HG02852 (cell line): ENCODE measurements around the gene SMYD3.

Experiments
- ATAC-seq: cut with Tn5 transposase; IDR thresholded peaks from one replicate; pipeline ENCODE4 v1.9.1; 2021; ENCODE audit warnings: mild to moderate bottlenecking, moderate library complexity; ENCODE audit not compliant: unreplicated experiment

Gene SMYD3

DNA sequence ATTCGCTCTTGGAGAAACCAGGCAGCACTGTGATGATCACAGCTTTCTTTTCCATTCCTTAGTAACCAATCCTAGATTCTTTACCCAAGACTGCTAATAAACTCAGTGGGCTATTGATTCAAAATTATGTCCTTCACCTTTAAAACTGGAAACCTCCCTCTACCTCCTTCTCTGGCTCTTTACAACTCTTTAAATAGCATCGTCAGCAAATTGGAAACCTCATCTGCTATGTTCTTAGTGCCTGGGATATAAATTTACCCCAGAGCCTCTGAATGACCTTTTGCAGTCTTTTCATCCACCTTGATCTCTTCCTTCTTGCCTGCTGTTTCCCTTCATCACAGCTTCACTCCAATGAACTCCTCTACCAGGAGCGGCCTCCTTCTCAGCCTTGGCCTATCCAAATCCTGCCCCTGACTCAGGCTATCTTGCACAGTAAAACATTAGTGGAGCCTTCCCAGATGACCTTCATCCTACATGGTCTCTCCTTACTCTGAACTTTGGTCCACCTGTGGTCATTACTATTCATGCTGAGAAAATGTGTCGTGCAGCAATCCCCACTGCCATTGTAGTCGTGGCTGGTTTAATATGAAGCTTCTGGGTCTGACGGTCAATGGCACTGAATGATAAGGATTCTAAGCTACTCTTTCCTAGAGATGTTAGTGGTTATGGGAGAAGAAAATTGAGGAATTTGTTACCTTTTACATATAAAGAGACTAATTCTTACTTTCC lies 644.1 kb downstream of the SMYD3 start:
- no peak for ATAC-seq

DNA sequence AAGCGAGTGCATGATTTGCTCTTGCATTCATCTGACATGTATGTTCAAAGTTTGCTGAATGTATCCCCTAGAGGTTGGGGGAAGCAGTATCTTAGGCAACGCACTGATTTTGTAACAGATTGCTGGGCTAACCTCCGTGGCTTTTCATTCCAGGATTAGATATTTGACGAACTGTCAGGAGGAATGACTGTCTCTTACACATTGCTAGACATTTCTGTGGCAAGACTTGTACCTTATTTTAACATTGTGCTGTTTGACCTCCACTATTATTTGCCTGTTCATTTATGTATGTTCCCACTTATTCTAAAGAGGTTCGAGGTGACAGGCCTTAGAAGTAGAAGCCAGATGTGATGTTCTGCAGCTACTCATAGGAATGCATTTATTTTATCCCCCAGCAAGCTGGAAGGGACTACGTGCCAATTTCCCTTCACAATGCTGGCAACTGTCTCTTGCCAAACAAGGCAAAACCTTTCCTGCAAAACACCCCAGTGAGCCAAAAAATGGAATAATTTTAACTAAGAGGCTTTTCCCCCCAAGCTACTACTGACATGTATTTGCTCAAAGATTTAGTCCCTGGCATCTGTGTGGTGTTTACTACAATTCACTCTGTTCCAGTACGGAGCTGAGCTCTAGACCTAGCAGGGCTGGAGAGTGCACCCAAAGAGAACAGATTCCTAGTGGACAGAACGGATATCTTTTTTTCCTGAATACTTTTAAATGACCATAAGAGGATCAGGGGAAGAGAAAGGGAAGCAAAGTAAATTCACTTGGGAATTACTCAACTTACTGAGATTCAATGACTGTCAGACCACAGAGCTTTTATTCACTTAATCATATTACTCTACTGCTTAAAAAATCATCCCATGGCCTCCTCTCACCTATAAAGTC lies 646.2 kb downstream of the SMYD3 start:
- no peak for ATAC-seq

DNA sequence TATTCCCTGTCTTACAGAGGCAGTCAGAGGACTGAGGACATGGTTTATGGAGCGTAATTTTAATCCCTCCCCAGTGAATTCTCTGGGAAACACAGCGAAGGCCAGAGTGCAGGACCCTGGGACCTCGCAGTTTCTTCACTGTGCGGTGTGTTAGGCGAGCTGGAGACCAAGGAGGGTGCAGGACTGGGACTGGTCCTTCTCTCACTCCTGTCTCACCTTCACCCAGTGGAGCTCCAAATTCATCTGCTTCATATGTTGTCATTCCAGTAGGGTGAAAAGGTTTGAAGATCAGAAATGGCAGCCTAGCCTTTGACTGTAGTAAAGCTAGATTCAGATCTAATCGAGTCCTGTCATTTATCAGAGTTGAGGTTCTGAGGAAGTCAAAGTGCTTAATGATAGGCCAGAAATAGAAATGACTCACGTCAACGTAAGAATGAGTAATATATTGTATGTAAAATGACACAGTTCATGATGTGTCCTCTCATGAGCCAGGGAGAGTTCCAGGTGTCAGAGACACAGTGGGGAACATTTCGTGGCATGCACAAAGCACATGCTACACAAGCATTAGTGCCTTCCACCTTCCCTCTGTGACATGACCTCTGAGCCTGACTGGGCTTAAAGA lies 647.5 kb downstream of the SMYD3 start:
- no peak for ATAC-seq

DNA sequence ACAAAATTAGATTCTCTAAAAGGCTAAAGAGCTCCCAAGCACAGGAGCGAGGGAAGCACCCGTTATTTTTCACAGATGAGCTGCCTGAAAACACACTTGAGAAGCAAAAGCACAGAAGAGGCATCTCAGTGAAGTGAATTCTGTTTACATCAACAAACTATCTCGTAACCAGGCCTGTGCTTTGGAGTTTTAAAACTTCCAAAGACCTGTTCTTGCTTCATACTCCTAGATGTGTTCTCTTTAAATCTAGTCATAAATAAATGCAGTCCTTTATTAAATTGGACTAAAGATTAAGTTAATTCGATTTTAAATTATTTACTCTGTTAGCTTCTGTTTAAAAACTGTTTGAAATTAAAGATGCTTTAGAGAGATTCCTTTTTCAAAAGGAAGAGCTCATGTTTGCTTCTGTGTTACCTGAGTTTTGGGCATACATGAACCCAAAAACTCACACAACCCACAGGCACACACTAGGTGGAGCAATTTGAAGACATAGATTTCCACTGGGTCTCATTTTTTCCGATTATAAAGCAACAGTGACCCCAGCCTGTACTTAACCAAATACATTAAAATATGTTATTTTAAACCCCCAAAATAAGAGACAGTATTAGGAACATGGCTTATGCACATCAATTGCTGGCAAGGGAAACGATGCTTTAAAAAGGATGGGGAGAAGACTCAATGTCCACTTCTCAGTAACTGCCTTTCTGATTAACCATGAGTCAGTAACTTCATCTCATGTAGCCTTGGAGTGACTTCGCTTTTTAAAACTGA lies 648.2 kb downstream of the SMYD3 start:
- ATAC-seq, result no peak

DNA sequence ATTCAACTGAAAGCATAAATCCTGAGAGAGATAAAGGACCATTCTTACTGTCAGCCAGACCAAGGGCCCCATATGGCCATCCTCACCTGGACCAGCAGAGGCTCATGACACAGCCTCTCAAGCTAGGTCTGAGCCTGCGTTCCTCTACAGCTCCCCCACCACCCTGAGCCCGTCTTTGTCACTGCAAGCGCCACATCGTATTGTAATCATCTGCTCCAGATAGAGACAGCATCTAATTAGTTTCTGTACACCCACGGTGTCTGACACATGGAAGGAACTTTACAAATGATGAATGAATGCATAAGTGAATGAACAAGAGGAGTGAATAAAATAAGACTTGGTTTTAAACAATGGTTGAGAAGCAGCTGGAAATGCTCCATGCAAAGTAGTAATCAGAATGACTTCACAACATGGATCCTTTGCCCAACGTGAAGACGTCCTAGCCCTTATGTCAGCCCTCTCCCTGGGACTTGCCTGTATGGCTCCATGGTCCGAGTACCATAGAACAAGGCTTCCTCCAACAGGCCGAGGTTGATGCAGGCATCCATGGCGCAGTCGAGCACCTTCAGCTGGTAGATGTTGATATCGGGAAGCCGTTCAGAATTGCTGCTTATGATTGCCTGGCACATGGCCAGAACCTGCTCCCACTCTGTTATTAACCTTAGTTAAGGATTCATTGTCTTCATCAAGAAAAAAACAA lies 648.9 kb downstream of the SMYD3 start:
- no peak for ATAC-seq

DNA sequence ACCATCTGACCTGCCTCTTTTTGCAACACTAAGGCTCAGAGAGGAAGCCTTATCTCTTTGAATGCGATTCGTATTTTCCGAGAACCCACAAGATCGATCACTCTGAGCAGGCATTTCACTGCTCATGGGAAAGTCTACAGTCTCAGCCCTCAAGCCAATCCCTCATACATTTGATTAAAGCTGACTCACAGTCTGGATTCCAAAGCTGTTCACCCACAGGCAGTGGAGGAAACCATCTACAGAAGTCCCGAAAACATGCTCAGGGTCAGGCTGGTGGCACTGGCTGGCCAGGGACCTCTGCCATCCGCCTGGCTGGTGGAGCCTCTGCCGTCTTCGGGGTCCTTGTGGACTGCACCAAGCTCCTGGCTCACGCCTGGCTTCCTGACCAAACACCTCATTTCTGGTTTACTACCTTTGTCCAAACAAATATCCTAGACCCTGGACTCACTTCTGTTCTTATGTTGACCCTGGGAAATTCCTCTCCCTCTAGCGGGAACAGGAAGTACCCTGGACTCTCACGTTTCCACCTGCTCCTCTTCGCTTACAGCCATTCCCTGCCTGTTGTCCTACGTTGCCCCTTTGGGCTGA lies 650.0 kb downstream of the SMYD3 start:
- no peak for ATAC-seq

DNA sequence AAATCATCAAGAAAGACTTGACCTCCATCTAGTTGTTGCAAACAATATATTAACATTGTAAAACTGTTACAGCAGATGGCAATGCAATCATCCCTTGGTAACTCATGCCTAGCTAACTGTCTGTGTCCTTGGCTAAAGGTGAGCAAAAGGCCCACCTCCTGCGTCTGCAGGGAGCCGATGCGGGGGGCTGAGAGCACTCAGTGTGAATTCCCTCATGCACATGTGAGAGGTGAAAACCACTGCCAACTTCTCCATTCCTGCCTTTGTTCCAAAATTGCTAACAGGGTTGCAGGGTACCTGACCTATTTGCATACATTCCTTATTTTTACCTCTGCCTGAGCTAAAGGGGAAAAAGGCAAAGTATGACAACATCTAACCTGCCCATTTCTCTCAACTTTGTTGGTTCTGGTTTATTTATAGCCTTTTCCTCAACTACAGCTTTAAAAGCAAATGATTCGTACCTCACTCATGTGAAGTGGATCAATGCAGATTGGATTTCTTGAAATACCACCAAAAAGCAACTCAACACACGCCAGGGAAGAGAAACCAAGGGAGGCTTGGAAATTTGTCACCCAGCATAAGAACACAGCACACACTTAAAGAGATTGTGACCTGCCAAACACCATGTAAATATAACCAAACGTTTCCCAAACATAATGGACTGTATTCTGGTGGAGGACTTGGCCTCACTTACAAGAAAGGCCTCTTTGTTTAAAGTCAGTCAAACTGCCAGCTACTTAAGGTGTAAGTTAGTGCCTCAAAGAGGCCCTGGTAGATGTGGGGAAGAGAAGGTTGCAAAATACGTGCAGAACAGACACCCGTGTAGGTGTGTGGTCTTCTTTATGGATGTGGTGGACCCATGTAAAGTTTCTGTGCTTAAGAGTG lies 651.0 kb downstream of the SMYD3 start:
- ATAC-seq, result no peak

DNA sequence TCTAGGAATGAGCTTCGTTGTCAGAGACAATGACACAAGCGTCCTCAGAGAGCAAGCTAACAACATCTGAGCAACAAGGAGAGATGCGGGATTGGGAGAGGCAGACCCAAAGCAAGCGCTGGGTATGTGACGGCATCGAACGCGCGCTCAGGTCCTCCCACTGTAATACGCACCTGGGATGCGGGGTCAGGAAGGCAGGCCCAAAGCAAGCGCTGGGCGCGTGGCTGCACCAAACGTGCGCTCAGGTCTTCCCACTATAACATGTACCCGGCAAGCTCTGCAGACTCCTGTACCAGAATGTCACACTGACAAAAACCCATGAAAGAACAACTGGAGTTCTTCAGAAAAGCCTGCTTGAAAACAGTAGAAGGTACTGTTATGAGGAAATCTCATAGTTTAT lies 653.8 kb downstream of the SMYD3 start:
- ATAC-seq, result no peak

DNA sequence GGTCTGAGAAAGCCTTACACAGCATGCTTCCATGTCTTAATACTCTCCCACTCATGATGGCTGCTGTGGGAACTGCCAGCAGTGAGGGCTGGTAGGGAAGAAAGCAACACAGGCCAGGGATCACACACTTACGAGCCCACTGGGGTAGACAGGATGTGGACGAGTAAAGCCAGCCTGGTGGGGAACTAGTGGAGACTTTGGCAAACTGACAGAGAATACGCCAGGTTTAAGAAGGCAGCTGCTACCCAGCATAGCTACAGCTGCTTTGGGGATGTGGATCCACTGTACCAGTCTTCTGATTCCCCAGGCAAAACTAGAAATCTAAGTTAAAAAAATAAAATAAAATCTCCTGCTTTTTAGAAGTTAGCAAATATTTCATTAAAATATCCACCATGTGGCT lies 664.0 kb downstream of the SMYD3 start:
- ATAC-seq, result no peak

DNA sequence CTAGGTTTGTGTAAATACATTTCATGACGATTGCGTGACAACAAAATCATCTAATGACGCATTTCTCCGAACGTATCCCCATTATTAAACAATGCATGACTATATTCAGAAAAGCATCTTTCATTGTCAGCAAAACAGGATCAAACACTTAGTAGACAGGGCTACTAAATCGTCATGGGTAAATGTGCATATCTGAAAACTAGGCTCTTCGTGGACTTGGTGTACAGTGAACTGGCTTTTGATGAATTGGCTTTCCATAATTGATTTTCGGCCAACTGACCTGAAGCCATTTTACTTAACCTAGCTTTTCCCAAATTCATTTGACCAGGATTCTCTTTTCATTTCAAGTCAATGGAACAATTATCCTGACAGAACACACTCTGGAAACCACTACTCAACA lies 665.0 kb downstream of the SMYD3 start:
- no peak for ATAC-seq

DNA sequence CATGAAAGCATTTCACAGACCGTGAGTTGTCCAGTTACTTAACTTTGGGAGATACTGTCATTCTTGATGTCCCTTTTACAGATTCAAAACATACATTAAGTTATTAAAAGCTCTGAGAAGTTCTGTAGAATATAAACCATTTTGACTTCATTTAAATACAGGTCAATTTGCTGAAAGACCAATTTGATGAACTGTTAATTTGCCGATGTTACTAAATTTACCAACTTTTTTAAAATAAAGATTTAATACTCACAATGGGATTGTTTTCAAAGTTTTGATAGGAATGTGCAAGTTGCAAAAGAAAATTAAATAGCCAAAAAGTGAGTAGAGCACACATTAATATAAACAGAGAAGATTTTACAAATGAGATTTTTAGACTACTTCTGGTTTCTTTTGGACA lies 666.1 kb downstream of the SMYD3 start:
- ATAC-seq, result no peak

DNA sequence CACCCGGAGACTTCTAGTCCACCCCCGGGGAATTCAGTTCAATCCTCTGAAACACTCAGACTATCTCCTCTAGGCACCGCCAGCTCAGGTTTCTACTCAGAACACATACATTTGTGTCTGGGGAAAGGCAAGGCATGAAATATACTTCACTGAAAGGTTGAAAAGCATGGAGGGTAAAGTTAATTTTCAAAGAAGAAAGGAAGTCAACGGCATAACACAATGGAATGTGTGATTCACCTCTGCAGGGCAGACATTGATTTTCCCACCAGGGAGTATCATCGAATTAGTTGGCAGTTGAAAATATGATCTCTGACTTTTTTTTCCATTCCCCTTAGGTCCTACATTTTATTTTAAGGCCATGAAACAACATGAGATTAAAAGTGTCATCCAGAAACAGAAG lies 669.4 kb downstream of the SMYD3 start:
- no peak for ATAC-seq

DNA sequence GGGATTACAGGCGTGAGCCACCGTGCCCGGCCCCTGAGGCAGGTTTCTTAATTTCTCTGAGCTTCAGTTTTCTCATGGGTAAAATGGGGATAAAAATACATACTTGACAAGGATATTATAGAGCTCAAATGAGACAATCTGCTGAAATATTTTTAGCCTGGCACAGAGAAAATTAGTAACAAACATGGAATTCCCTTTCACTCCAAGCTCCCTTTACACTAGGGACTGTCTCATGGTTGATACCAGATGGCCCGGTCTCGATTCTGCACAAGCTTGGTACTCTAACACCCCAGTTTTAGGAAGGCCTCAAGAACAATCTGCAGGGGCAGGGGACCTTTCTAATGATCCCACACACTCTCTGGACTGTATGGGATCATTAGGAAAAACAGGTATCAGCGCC lies 671.7 kb downstream of the SMYD3 start:
- ATAC-seq, result no peak

DNA sequence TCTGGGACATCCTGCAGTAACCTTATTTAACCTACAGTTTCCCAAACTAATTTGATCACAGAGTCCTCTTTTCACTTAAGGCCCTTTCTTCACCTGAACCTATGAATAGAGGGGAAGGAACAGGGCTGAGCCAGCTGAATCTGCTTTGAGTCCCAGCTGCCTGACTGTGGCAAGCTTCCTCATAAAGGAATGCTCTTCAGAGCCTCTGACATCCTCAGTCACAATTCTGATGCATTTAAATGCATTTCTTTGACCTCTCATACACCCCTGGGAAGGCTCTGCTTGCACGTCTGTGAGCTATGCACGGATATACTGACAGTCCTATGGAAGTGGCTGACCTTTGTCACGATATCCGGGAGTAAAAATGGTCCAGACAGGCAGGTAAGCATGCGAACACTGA lies 673.1 kb downstream of the SMYD3 start:
- no peak for ATAC-seq

DNA sequence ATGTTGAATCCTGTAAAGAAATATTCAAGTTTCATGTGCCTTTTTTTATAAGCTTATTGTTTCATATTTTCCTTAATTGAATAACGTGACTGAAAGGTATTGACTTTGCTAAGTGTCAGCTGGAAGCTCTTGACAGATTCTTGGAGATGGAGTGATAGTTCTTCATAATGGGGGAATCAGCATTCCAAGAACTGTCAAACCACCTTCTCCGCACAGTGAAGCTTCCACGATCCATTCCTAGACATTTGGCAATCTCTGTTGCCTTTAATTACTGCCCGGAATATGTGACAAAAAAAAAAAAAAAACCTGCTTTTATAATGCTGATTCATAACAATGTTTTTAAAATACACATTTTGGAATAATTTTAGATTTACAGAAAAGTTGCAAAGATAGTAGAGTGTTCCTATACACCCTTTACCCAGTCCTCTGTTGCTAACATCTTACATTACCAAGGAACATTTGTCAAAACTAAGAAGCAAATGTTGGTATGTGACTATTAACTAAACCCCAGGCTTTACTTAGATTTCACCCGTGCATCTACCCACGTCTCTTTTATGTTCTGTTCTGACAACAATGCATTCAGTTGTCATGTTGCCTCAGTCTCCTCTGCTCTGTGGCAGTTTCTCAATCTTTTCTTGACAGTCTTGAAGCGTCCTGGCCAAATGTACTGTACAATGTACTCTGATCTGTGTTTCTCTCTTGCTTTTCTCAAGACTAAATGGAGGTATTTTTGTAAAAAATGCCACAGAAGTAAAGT lies 674.1 kb downstream of the SMYD3 start:
- no peak for ATAC-seq

DNA sequence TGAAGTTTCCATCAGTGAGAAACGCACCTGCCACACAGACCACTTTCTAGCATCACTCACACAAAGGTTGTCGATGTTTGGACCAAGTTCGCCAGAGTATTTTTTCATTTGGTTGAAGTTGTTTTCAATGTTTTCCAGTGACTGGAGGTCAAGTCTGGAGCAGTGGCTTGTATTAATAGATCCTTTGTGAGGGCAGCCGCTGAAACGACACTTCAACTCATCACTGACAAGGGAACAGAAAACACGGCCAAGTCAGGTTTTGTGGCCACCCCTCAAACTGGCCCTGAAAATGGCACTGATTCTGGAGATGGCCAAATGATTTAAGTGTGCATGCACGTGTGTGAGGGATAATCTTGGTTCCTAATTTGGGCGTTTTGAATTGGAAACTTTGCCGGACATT lies 675.6 kb downstream of the SMYD3 start:
- ATAC-seq, result no peak

DNA sequence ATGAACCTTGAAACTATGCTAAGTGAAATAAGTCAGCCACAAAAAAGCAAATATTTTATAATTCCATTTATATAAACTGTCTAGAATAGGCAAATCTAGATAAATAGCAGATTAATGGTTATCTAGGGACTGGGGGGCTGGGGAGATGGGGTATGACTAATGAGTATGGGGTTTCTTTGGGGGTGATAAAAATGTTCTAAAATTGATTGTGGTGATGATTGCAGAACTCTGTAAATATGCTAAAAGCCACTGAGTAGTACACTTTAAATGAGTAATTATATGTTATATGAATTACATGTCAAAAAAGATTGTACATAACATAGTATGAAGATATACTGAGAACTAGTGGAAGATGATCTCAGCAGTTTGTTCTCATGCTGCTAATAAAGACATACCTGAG lies 677.3 kb downstream of the SMYD3 start:
- no peak for ATAC-seq

DNA sequence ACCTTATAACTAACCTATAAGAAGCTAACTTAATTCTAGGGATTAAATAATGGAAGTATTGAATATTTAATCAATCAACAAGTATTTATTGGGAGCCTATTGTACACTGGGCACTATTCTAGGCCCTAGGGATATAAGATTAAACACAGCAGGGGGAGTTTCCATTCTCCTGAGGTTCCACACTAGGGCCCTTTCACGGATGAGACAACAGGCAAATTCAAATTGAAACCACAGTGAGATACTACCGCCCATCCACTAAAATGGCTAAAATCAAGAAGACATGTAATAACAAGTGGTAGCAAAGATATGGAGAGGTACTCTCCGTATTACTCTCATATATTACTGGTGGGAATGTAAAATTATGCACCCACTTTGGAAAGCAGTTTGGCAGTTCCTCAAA lies 677.9 kb downstream of the SMYD3 start:
- peak; percentile 62 for ATAC-seq
